ENCODE results near the gene KIAA0040. TPM values are rescaled to one million over a fixed set of nuclear protein-coding genes. Genes with fewer than 3 reads are reported as not detected.

Gene KIAA0040
- total RNA-seq, 6 experiments from 2014 or later: 4.6 to 13.5 (median 5.3) TPM

DNA sequence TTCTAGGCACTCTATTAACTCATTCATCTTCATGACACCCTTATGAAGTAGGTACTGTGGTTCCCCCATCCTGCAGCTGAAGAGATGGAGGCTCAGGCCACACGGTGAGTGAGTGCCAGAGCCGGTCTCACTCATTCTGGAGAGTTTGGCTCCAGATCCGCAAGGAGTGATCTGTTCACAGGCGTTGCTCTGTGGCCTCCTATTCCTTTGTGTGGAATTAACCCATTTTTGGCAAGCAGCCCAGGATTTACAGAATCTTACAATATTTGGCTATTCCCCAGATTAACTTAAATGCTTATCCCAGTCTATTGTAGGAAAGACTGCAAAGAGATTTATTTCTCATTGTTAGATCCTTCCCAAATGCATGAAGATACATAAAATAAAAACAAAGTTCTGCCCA lies 29.6 kb downstream of the KIAA0040 start:
- no peaks in the 10 kb centered on the region for H3K9me3 ChIP-seq
- no peak for TF ChIP-seq POLR2A (IDR thresholded peaks at IDR 0.05)
- TF ChIP-seq CTCF (IDR thresholded peaks at IDR 0.05): no peak
- no peak overlapping the region for H3K27ac ChIP-seq
- WGBS (ENCODE audit: insufficient coverage, low coverage, low lambda C conversion rate, missing lambda C conversion rate): 60% methylated on average over 1 of the region's 4 CpGs
- H3K36me3 ChIP-seq: peaks cover 0 to 34% (median 18%) of the 10 kb centered on the region in 4 donors
- no peaks in the 10 kb centered on the region for H3K4me1 ChIP-seq
- no peaks in the 10 kb centered on the region for H3K27me3 ChIP-seq
- no peak for DNase-seq
- no peak for ATAC-seq
- intact Hi-C loops (cut with DNase I): no loop called here
- H3K4me3 ChIP-seq: no peak overlapping the region

- H3K36me3 ChIP-seq: peaks cover 0 to 9% (median 5%) of the 10 kb centered on the region in 4 donors
- intact Hi-C loops (cut with DNase I): no loop called here
Measured at GRCh38 chr1:175158170-175158591, 34.4 kb downstream of the KIAA0040 start.

DNA sequence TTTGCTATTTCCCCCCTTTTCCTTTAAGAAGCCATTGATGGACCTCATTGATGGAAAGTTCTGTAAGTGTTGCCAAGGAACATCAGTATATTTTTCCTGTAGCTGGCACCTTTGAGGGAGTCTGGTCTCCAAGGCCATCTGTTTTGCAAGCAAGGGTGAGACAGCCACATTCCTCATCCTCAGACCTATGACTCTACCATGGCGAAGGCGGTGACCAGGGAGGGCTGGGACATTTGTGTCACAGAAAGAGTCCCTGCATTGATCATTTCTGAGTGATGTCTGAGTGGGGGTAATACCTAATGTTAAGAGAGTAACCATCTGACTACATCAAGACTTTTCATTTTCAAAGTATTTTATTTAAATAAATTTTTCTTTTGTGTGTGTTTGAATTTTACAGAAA lies 35.4 kb downstream of the KIAA0040 start:
- Histone ChIP-seq H3K9me3 (no peaks in the 10 kb centered on the region), H3K27me3 (no peaks in the 10 kb centered on the region), H3K36me3 (peaks cover 0 to 9% (median 3%) of the 10 kb centered on the region in 4 donors), H3K27ac (no peak overlapping the region), H3K4me1 (peaks cover 0 to 11% (median 4%) of the 10 kb centered on the region in 4 donors), H3K4me3 (no peak overlapping the region)
- no peak for TF ChIP-seq POLR2A (IDR thresholded peaks at IDR 0.05)
- TF ChIP-seq CTCF (IDR thresholded peaks at IDR 0.05): no peak
- WGBS (ENCODE audit: insufficient coverage, low coverage, low lambda C conversion rate, missing lambda C conversion rate): 92% methylated on average over 2 of the region's 2 CpGs
- intact Hi-C loops (cut with DNase I): no loop called here
- ATAC-seq (no peak), DNase-seq (no peak)

More at GRCh38 chr1:175158170-175158591, 34.4 kb downstream of the KIAA0040 start:
- 90% methylated on average over 2 of the region's 6 CpGs for WGBS (ENCODE audit: insufficient coverage, low coverage, low lambda C conversion rate, missing lambda C conversion rate)
- H3K4me1 ChIP-seq: peaks cover 0 to 11% (median 4%) of the 10 kb centered on the region in 4 donors
- no peak for ATAC-seq
- H3K9me3 ChIP-seq: no peaks in the 10 kb centered on the region
- H3K4me3 ChIP-seq: no peak overlapping the region
- H3K27ac ChIP-seq: no peak overlapping the region
- H3K27me3 ChIP-seq: no peaks in the 10 kb centered on the region
- no peak for DNase-seq
- no peak for TF ChIP-seq CTCF (IDR thresholded peaks at IDR 0.05)
- TF ChIP-seq POLR2A (IDR thresholded peaks at IDR 0.05): no peak

- Histone ChIP-seq H3K36me3 (peaks cover 0 to 9% (median 3%) of the 10 kb centered on the region in 4 donors), H3K27me3 (no peaks in the 10 kb centered on the region), H3K4me1 (peaks cover 0 to 11% (median 4%) of the 10 kb centered on the region in 4 donors), H3K4me3 (no peak overlapping the region), H3K27ac (no peak overlapping the region), H3K9me3 (no peaks in the 10 kb centered on the region)
- intact Hi-C loops (cut with DNase I): no loop called here
- TF ChIP-seq CTCF (IDR thresholded peaks at IDR 0.05): no peak
- no peak for TF ChIP-seq POLR2A (IDR thresholded peaks at IDR 0.05)
- 14% methylated on average over 1 of the region's 5 CpGs for WGBS (ENCODE audit: insufficient coverage, low coverage, low lambda C conversion rate, missing lambda C conversion rate)
- DNase-seq (peak in 2 of 3 donors; percentile 62 to 76), ATAC-seq (peak; percentile 50 to 71 (median 62))
Measured at GRCh38 chr1:175155936-175156335, 36.6 kb downstream of the KIAA0040 start.
